ENCODE results near the gene PLPP1. TPM values are rescaled to one million over a fixed set of nuclear protein-coding genes. Genes with fewer than 3 reads are reported as not detected.

The PLPP1 gene
- total RNA-seq, 2 donors from 2014 or later: 53.0 to 85.7 TPM

DNA sequence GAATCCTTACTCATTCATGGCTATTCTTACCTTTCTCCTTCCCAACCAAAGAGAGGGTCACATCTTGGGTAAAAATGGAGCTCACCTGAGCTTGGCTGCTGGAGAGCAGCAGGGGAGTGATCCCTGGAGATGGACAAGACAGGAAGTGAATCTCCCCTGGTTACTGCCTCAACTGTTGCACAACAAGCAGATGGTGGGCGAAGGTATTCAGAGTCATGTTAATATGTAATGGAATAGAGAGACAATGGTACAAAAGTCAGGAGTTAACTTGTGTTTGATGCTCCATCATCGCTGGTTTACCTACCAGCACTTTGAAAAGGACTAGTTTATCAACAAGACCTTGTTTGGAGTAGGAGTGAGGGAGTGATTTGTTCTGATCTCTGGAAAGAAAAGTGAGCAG lies 13.0 kb upstream of the PLPP1 start:
- Histone ChIP-seq H3K4me1 (no peaks in the 10 kb centered on the region), H3K27ac (no peak overlapping the region), H3K4me3 (no peak overlapping the region), H3K9ac (ENCODE audit: low read depth in 2 of 2, low read length in 2 of 2) (no peak overlapping the region), H3K27me3 (no peaks in the 10 kb centered on the region), H3K9me3 (no peaks in the 10 kb centered on the region), H3K36me3 (no peaks in the 10 kb centered on the region)
- no peak for DNase-seq
- TF ChIP-seq, protein P1, sequence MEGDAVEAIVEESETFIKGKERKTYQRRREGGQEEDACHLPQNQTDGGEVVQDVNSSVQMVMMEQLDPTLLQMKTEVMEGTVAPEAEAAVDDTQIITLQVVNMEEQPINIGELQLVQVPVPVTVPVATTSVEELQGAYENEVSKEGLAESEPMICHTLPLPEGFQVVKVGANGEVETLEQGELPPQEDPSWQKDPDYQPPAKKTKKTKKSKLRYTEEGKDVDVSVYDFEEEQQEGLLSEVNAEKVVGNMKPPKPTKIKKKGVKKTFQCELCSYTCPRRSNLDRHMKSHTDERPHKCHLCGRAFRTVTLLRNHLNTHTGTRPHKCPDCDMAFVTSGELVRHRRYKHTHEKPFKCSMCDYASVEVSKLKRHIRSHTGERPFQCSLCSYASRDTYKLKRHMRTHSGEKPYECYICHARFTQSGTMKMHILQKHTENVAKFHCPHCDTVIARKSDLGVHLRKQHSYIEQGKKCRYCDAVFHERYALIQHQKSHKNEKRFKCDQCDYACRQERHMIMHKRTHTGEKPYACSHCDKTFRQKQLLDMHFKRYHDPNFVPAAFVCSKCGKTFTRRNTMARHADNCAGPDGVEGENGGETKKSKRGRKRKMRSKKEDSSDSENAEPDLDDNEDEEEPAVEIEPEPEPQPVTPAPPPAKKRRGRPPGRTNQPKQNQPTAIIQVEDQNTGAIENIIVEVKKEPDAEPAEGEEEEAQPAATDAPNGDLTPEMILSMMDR (IDR thresholded peaks at IDR 0.05): no peak
- intact Hi-C loops (cut with DNase I): loop anchor here (10.0 kb wide), 1 partner anchor 143 kb away; no protein-coding TSS in a partner anchor

DNA sequence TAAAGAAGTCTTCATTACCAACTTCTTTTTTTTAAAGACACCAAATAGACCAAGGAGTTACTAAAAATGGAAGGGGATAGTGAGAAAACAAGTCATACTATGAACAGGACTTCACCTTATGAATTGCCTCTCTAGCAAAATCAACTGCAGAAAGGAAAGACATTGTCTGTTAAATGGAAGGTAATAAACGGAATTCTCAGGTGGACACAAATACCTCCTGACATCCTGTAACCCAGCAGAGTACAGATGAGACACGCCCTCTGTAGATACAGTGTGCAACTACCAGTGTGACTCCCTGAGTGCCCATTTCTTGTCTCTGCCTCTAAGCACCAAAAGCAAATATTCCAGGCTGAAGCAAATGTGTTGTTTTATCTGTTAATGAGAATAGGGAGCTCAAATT lies 12.2 kb upstream of the PLPP1 start:
- Histone ChIP-seq H3K9me3 (no peaks in the 10 kb centered on the region), H3K9ac (ENCODE audit: low read depth in 2 of 2, low read length in 2 of 2) (no peak overlapping the region), H3K27me3 (no peaks in the 10 kb centered on the region), H3K36me3 (no peaks in the 10 kb centered on the region), H3K27ac (no peak overlapping the region), H3K4me3 (no peak overlapping the region), H3K4me1 (no peaks in the 10 kb centered on the region)
- TF ChIP-seq, protein P1 (IDR thresholded peaks at IDR 0.05): no peak
- intact Hi-C loops (cut with DNase I): loop anchor here (10.0 kb wide), 1 partner anchor 142 kb away; no protein-coding TSS in a partner anchor
- no peak for DNase-seq

DNA sequence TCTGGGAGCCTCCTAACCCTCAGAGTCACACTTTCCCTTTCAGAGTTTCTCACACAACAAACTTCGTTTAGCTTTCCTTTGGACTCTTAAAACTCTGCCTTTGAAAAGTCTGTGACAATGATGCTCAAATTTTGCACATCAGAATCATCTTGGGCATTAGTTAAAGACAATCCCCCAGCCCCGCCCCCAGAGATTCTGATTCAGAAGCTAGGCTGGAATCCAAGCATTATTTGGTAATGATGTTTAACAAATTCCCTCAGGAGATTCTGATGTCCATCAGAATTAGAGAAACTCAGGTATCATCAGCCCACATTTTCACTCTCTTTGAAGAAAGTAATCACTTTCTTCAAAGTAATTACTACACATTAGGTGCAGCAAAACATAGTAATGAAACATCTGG lies 9.6 kb upstream of the PLPP1 start:
- DNase-seq: no peak
- H3K9me3 ChIP-seq: no peaks in the 10 kb centered on the region
- H3K27ac ChIP-seq: no peak overlapping the region
- H3K4me3 ChIP-seq: no peak overlapping the region
- TF ChIP-seq, protein P1 (IDR thresholded peaks at IDR 0.05): no peak
- H3K9ac ChIP-seq (ENCODE audit: low read depth in 2 of 2, low read length in 2 of 2): no peak overlapping the region
- intact Hi-C loops (cut with DNase I): loop anchor here (10.0 kb wide), 1 partner anchor 140 kb away; no protein-coding TSS in a partner anchor
- no peaks in the 10 kb centered on the region for H3K4me1 ChIP-seq
- no peaks in the 10 kb centered on the region for H3K36me3 ChIP-seq
- no peaks in the 10 kb centered on the region for H3K27me3 ChIP-seq

DNA sequence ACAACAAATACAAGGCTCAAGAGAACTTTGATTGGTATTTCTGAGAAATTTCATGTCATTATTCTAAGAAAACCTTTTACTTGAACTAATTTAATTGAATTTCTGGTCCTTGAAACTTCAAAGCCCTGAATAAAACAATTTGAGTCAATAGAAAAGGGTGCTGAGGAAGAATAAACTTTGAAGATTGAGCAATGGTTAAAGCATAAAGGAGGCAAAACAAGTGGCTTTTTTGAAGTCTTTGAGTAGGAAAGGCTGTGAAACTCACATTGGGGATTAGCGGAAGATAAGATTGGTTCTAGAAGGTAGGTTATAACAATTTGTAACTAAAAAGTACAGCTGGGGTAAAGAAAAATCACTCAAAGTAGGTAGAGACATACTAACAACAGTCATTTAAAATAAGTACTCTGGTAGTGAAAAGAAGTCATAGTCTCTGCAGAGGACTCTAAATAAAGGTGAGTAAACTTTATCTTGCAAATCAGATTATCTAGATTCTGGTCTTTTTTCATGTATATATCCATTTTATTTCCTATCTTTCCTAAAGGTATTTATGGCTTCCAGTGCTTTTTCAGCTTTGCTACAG lies 6.4 kb upstream of the PLPP1 start:
- H3K9me3 ChIP-seq: no peaks in the 10 kb centered on the region
- H3K27me3 ChIP-seq: no peaks in the 10 kb centered on the region
- intact Hi-C loops (cut with DNase I): loop anchor here (10.0 kb wide), 1 partner anchor 136 kb away; no protein-coding TSS in a partner anchor
- H3K4me1 ChIP-seq: no peaks in the 10 kb centered on the region
- TF ChIP-seq, protein P1 (IDR thresholded peaks at IDR 0.05): no peak
- no peak for DNase-seq
- no peak overlapping the region for H3K4me3 ChIP-seq
- no peak overlapping the region for H3K27ac ChIP-seq
- no peak overlapping the region for H3K9ac ChIP-seq (ENCODE audit: low read depth in 2 of 2, low read length in 2 of 2)
- H3K36me3 ChIP-seq: no peaks in the 10 kb centered on the region

DNA sequence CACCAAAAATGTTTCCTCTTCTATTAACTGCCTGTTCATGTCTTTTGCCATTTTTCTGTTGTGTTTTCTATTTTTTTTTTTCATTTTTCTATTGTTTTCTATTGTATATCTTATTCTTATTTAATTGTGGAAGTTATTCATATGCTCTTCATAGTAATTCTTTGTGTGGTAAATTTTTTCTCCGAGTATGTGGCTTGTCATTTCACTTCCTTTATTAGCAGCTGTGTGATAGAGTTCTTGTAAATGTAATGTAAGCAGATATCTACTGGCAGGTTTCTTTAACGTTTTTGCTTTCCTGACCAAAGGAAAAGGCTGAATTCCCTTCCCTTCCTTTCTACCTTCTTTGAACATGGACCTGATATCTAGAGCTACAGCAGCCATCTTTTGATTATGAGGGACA lies 5.8 kb upstream of the PLPP1 start:
- intact Hi-C loops (cut with DNase I): loop anchor here (10.0 kb wide), 1 partner anchor 136 kb away; no protein-coding TSS in a partner anchor
- no peak for DNase-seq
- H3K27me3 ChIP-seq: no peaks in the 10 kb centered on the region
- TF ChIP-seq, protein P1 (IDR thresholded peaks at IDR 0.05): no peak
- H3K4me3 ChIP-seq: no peak overlapping the region
- H3K36me3 ChIP-seq: no peaks in the 10 kb centered on the region
- H3K27ac ChIP-seq: no peak overlapping the region
- no peak overlapping the region for H3K9ac ChIP-seq (ENCODE audit: low read depth in 2 of 2, low read length in 2 of 2)
- H3K4me1 ChIP-seq: no peaks in the 10 kb centered on the region
- H3K9me3 ChIP-seq: no peaks in the 10 kb centered on the region
